Astrocyte of the cerebellum (primary cell): ENCODE measurements around the gene FAM53C.
A peak's percentile ranks its signal among the peaks of the same experiment; 100 is the strongest.
"Not testable (repeated sequence)": the region's sequence is repeated elsewhere in the genome, so short reads cannot be mapped to it uniquely, and the experiment has no call there.

ENCODE experiments used
- DNase-seq: peaks from one replicate; pipeline ENCODE4 v3.0.0-alpha.2; 2011; ENCODE audit warnings: low read depth
- H3K4me3 ChIP-seq: 2 replicates; pipeline ENCODE4 v1.5.1; 2011; ENCODE audit warnings: mild to moderate bottlenecking, low read depth, low read length, moderate library complexity
- CTCF ChIP-seq: IDR thresholded peaks from 2 replicates; pipeline ENCODE4 v1.5.1; 2012; ENCODE audit warnings: low read length, low read depth, moderate library complexity, mild to moderate bottlenecking; ENCODE audit errors: missing control alignments
- in situ Hi-C: cut with HindIII; loops from 2 replicates; pipeline ENCODE4 v1.10.0; 2017; ENCODE audit warnings: low sequenced_read_pairs

The FAM53C gene

GRCh38 chr5:138337685-138338410 lies at the start of gene FAM53C:
Gene FAM53C, plus strand, starts transcription at chr5:138338266. Its CDS starts 3,070 bp downstream, at chr5:138341336.
- peak; percentile 80 for DNase-seq
- no peak for TF ChIP-seq CTCF
- H3K4me3 ChIP-seq = peak within 1 kb of the TSS; percentile 61
- in situ Hi-C loops = no loop called here

- in situ Hi-C loops = no loop called here
- no peak for DNase-seq
- no peak overlapping the region for H3K4me3 ChIP-seq
- TF ChIP-seq CTCF = no peak
These were observed 48.8 kb upstream of the FAM53C start for GRCh38 chr5:138289296-138289695.

- no peak for DNase-seq
- no peak for TF ChIP-seq CTCF
- no peak overlapping the region for H3K4me3 ChIP-seq
- in situ Hi-C loops = no loop called here
These were observed 34.7 kb upstream of the FAM53C start for GRCh38 chr5:138303372-138303771.

- no peak for DNase-seq
- no peak overlapping the region for H3K4me3 ChIP-seq
- in situ Hi-C loops = no loop called here
- TF ChIP-seq CTCF = no peak
These were observed 32.3 kb upstream of the FAM53C start for GRCh38 chr5:138305797-138306196.

- H3K4me3 ChIP-seq = no peak overlapping the region
- no peak for TF ChIP-seq CTCF
- no peak for DNase-seq
- in situ Hi-C loops = loop anchor here (10.0 kb wide), 1 partner anchor 71 kb away; no protein-coding TSS in a partner anchor
These were observed 22.3 kb upstream of the FAM53C start for GRCh38 chr5:138315751-138316278.

- in situ Hi-C loops = loop anchor here (10.0 kb wide), 1 partner anchor 72 kb away; no protein-coding TSS in a partner anchor
- H3K4me3 ChIP-seq = no peak overlapping the region
- no peak for TF ChIP-seq CTCF
These were observed 21.7 kb upstream of the FAM53C start for GRCh38 chr5:138316355-138316754.

GRCh38 chr5:138318211-138318610 lies 19.9 kb upstream of the FAM53C start:
- in situ Hi-C loops = loop anchor here (10.0 kb wide), 1 partner anchor 73 kb away; no protein-coding TSS in a partner anchor

More at GRCh38 chr5:138316355-138316754, 21.7 kb upstream of the FAM53C start:
- no peak for DNase-seq

More at GRCh38 chr5:138318211-138318610, 19.9 kb upstream of the FAM53C start:
- H3K4me3 ChIP-seq, DNase-seq: not testable (repeated sequence)
